ENCODE measurements around the gene PTGIS.

Gene PTGIS

DNA sequence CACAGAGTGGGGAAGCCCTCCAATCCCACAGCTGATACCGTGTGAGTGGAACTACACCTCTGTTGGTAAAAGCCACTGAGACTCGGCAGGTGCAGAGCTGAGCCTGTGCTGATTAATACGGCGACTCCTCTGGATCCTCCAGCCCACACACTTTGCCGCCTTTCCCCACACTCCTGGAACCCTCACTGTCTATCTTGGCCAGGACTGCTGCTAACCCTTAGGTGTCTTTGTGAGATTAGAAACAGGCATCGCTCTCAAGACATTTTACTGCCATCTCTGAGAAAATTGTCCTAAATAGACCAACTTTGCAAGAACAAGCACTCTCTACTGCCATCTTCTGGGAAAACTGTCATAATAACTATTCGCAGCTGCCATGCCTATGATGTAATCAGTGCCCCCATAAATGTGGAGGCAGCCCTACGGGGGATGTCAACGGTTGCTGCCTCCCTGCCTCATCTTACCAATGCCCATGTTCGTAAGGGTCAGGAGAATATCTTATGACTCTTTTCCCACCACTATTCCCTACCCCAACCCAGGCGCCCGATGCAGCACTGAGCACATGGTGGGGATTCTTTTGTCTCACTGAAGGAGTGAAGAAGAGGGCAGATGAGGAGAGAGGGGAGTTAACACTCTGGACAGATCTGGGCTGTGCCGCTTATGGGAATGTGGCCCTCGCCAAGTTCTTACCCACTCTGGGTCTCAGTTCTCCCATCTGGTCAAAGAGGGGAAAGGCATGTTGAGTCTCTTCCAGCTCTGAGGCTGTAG lies 59.3 kb downstream of the PTGIS start:
- no peak overlapping the region for H3K4me3 ChIP-seq (replicated peaks in 1 of 2; ENCODE audit: low read depth in 2 of 2, low read length in 2 of 2)
- peak; percentile 61 to 72 for DNase-seq (ENCODE audit: low read depth in 2 of 2)
- TF ChIP-seq, protein P1, sequence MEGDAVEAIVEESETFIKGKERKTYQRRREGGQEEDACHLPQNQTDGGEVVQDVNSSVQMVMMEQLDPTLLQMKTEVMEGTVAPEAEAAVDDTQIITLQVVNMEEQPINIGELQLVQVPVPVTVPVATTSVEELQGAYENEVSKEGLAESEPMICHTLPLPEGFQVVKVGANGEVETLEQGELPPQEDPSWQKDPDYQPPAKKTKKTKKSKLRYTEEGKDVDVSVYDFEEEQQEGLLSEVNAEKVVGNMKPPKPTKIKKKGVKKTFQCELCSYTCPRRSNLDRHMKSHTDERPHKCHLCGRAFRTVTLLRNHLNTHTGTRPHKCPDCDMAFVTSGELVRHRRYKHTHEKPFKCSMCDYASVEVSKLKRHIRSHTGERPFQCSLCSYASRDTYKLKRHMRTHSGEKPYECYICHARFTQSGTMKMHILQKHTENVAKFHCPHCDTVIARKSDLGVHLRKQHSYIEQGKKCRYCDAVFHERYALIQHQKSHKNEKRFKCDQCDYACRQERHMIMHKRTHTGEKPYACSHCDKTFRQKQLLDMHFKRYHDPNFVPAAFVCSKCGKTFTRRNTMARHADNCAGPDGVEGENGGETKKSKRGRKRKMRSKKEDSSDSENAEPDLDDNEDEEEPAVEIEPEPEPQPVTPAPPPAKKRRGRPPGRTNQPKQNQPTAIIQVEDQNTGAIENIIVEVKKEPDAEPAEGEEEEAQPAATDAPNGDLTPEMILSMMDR (IDR thresholded peaks at IDR 0.05; ENCODE audit: low read depth, low read length): peak; percentile 51

DNA sequence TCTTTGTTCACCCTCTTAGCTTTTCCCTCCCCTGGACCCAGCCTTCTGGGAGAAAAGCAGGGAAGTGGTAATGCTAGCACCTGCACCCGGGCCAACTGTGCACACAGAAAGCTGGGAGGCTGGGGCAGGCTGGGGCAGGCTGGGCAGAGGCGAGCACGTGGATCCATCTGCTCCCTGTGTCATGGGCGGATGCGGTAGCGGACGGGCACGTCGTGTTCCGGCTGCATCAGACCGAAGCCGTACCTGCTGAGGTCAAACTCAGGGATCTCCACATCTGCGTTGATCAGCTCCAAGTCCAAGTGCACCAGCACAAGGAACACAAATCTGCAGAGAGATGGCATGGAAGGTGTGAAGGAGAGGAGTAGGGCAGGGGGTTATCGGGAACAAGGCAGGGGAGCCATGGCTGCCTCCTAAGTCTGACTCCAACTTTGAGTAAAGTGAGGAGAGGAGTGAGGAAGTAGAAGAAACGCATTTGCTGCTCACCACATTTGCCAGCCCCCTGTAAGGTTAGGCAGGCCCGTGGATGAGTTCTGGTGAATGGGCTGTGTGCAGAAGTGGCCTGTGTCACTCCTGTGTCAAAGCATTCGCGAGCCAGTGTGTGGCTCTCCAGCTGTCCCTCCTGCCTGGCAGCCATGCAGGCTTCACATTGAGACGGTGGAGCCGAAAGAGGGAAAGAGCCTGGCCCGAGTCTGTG lies 60.0 kb downstream of the PTGIS start:
- TF ChIP-seq, protein P1 (IDR thresholded peaks at IDR 0.05; ENCODE audit: low read depth, low read length): no peak
- DNase-seq (ENCODE audit: low read depth in 2 of 2): no peak

DNA sequence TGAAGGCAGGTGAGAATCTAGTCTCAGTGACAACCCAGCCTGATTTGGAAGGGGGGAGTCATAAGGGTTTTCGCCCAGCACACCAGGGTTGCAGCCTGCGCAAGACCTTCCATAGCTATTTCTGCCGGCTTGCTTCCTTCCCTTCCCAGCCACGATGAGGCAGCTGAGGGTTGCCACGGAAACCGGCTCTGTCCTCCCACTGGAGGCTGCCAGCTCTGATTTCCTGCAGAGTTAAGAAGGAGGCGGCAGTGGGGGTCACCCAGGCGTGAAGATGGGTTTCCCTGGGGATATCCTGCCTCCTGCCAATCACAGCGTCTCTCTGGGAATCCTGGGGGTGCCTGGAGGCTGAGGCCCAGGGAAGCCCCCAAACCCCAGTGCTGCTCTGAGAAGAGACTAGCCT lies 62.4 kb downstream of the PTGIS start:
- TF ChIP-seq, protein P1 (IDR thresholded peaks at IDR 0.05; ENCODE audit: low read depth, low read length): no peak
- DNase-seq (ENCODE audit: low read depth in 2 of 2): peak; percentile 55 to 68
- no peak overlapping the region for H3K4me3 ChIP-seq (replicated peaks in 1 of 2; ENCODE audit: low read depth in 2 of 2, low read length in 2 of 2)

More for the DNA sequence above, 60.0 kb downstream of the PTGIS start:
- H3K4me3 ChIP-seq (replicated peaks in 1 of 2; ENCODE audit: low read depth in 2 of 2, low read length in 2 of 2): no peak overlapping the region

DNA sequence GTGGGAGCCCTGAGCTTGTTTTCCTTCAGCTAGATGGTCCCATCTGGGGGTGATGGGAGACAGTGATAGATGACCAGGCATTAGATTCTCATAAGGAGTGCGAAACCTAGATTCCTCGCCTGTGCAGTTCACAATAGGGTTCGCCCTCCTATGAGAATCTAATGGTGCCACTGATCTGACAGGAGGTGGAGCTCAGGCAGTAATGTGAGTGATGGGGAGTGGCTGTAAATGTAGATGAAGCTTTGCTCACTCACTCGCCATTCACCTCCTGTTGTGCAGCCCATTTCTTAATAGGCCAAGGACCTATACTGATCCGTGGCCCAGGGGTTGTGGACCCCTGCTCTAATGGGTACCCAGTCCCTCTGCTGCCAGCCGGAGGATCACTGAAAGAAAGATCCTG lies 64.8 kb downstream of the PTGIS start:
- TF ChIP-seq, protein P1 (IDR thresholded peaks at IDR 0.05; ENCODE audit: low read depth, low read length): no peak
- DNase-seq (ENCODE audit: low read depth in 2 of 2): no peak
- no peak overlapping the region for H3K4me3 ChIP-seq (replicated peaks in 1 of 2; ENCODE audit: low read depth in 2 of 2, low read length in 2 of 2)

DNA sequence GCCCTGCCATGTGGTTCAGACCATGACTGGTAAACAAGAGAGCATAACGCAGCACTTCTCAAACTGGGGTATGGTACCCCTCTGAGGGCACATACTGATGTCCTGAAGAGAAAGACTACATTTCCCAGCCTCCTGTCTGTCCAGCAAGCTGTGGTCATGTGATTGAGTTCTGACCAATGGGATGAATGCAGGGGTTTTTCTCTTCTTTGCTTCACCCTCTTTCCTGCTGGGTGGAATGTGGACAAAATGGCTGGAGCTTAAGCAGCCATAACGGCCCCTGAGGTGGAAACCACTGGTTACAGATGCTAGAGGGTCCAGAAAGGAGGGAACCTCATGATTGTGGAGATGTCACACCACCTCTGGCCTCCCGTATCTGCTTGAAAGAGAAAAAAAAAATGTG lies 66.0 kb downstream of the PTGIS start:
- TF ChIP-seq, protein P1 (IDR thresholded peaks at IDR 0.05; ENCODE audit: low read depth, low read length): no peak
- peak; percentile 30 to 50 for DNase-seq (ENCODE audit: low read depth in 2 of 2)

DNA sequence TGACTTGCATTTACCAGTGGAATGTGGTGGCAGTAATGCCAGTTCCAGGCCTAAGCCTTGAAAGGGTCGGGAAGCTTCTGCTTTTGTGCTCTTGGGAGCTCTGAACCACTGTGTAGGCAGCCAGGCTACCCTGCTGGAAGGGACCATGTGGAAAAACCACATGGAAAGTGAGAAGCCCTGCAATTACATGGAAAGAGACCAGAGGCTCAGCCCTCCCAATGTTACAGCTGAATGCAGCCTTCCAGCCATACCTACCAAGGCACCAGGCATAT lies 70.6 kb downstream of the PTGIS start:
- TF ChIP-seq, protein P1 (IDR thresholded peaks at IDR 0.05; ENCODE audit: low read depth, low read length): no peak
- no peak overlapping the region for H3K4me3 ChIP-seq (replicated peaks in 1 of 2; ENCODE audit: low read depth in 2 of 2, low read length in 2 of 2)
- no peak for DNase-seq (ENCODE audit: low read depth in 2 of 2)

More for the DNA sequence above, 66.0 kb downstream of the PTGIS start:
- no peak overlapping the region for H3K4me3 ChIP-seq (replicated peaks in 1 of 2; ENCODE audit: low read depth in 2 of 2, low read length in 2 of 2)
